Liver (tissue), 9 donors: ENCODE data around the gene PPIE. TPM values are rescaled to one million over a fixed set of nuclear protein-coding genes. Genes with fewer than 3 reads are reported as not detected.
A peak's percentile ranks its signal among the peaks of the same experiment; 100 is the strongest.

ENCODE experiments used
- DNase-seq: peaks from one replicate; pipeline ENCODE4 v3.0.0-alpha.2; 2017; ENCODE audit warnings: low spot score
- H3K27ac ChIP-seq, 2 donors: one replicate each; pipeline ENCODE4 v1.7.0; 2013; ENCODE audit warnings: inconsistent platforms in 2 of 2, low read length in 2 of 2, control low read depth in 1 of 2, low read depth in 1 of 2, mild to moderate bottlenecking in 1 of 2
- H3K27me3 ChIP-seq, 4 donors: one replicate each; pipeline versions ENCODE4 v1.6.1 to v1.7.0; 2013; ENCODE audit warnings: low read length in 3 of 4, inconsistent platforms in 1 of 4, mild to moderate bottlenecking in 1 of 4, moderate library complexity in 1 of 4; ENCODE audit not compliant: control insufficient read depth in 4 of 4, insufficient read depth in 4 of 4
- H3K36me3 ChIP-seq, 4 donors: one replicate each; pipeline versions ENCODE4 v1.6.1 to v1.7.0; 2013; ENCODE audit warnings: low read length in 3 of 4, mild to moderate bottlenecking in 3 of 4, low read depth in 1 of 4, moderate library complexity in 1 of 4; ENCODE audit not compliant: control insufficient read depth in 4 of 4, insufficient read depth in 3 of 4
- H3K4me1 ChIP-seq, 4 donors: one replicate each; pipeline versions ENCODE4 v1.6.1 to v1.7.0; 2013; ENCODE audit warnings: low read length in 3 of 4, mild to moderate bottlenecking in 3 of 4, moderate library complexity in 1 of 4; ENCODE audit not compliant: control insufficient read depth in 4 of 4, insufficient read depth in 4 of 4
- H3K4me3 ChIP-seq, 3 donors: one replicate each; pipeline versions ENCODE4 v1.6.1 to v1.7.0; 2013; ENCODE audit warnings: low read length in 3 of 3, control low read depth in 1 of 3, low read depth in 1 of 3, mild to moderate bottlenecking in 1 of 3
- H3K9ac ChIP-seq, 2 donors: one replicate each; pipeline ENCODE4 v1.7.0; 2013; ENCODE audit warnings: low read length in 2 of 2, mild to moderate bottlenecking in 2 of 2, moderate library complexity in 2 of 2, control low read depth in 1 of 2, low read depth in 1 of 2
- H3K9me3 ChIP-seq, 4 donors: one replicate each; pipeline versions ENCODE4 v1.6.1 to v1.7.0; 2013; ENCODE audit warnings: low read length in 3 of 4; ENCODE audit not compliant: control insufficient read depth in 4 of 4
- EGR1 ChIP-seq, 2 donors: IDR thresholded peaks; 2 replicates each; pipeline ENCODE4 v1.6.1; 2016 to 2018; ENCODE audit warnings: antibody characterized with exemption in 2 of 2, low read depth in 2 of 2
- FOXA1 ChIP-seq: IDR thresholded peaks from 2 replicates; pipeline ENCODE4 v1.6.1; 2016; ENCODE audit warnings: antibody characterized with exemption
- FOXA2 ChIP-seq: IDR thresholded peaks from 2 replicates; pipeline ENCODE4 v1.6.1; 2016; ENCODE audit warnings: antibody characterized with exemption
- GABPA ChIP-seq, 2 donors: IDR thresholded peaks in 1 of 2; conservative IDR thresholded peaks in 1 of 2; 2 replicates each; pipeline ENCODE4 v1.6.1; 2016; ENCODE audit warnings: antibody characterized with exemption in 2 of 2, mild to moderate bottlenecking in 1 of 2, moderate library complexity in 1 of 2
- HNF4A ChIP-seq, 2 donors: conservative IDR thresholded peaks; 2 replicates each; pipeline ENCODE4 v1.6.1; 2016; ENCODE audit warnings: antibody characterized with exemption in 2 of 2, mild to moderate bottlenecking in 2 of 2
- HNF4G ChIP-seq: IDR thresholded peaks from 2 replicates; pipeline ENCODE4 v1.6.1; 2016; ENCODE audit warnings: antibody characterized with exemption
- JUND ChIP-seq, 2 donors: IDR thresholded peaks; 2 replicates each; pipeline ENCODE4 v1.6.1; 2016; ENCODE audit warnings: antibody characterized with exemption in 2 of 2
- NR2F2 ChIP-seq: IDR thresholded peaks from 2 replicates; pipeline ENCODE4 v1.6.1; 2016; ENCODE audit warnings: antibody characterized with exemption
- RAD21 ChIP-seq, 2 donors: IDR thresholded peaks; 2 replicates each; pipeline ENCODE4 v1.6.1; 2016; ENCODE audit warnings: antibody characterized with exemption in 2 of 2, mild to moderate bottlenecking in 2 of 2
- RXRA ChIP-seq, 2 donors: IDR thresholded peaks; 2 replicates each; pipeline ENCODE4 v1.6.1; 2017 to 2018; ENCODE audit warnings: antibody characterized with exemption in 2 of 2, mild to moderate bottlenecking in 1 of 2
- SP1 ChIP-seq: IDR thresholded peaks from 2 replicates; pipeline ENCODE4 v1.6.1; 2018; ENCODE audit warnings: antibody characterized with exemption, mild to moderate bottlenecking
- TAF1 ChIP-seq: conservative IDR thresholded peaks from 2 replicates; pipeline ENCODE4 v1.6.1; 2016; ENCODE audit warnings: antibody characterized with exemption, mild to moderate bottlenecking
- YY1 ChIP-seq: IDR thresholded peaks from 2 replicates; pipeline ENCODE4 v1.6.1; 2016; ENCODE audit warnings: antibody characterized with exemption, mild to moderate bottlenecking
- WGBS: extraction: QIAGEN DNeasy Blood & Tissue Kit; methylation state at CpG from one replicate; pipeline ENCODE4 v1.1.7; 2013; 5-methylcytosine and 5-hydroxymethylcytosine counted together
- polyA plus RNA-seq, 2 donors: library from polyadenylated mRNA; stranded (reverse) in 1 of 2; unstranded in 1 of 2; fragments of 200-250 nt in 1 of 2; fragments of >200 nt in 1 of 2; fragmentation: Nextera tagmentation in 1 of 2; extraction: Ambion mirVana in 1 of 2; gene quantifications; one replicate each; pipeline versions ENCODE4 v1.2.1 to v1.2.3, GENCODE V29; 2013 to 2015
- total RNA-seq, 2 donors: library from RNA; depleted of rRNA; stranded (reverse); fragments of >200 nt; gene quantifications; one replicate each; pipeline ENCODE4 v1.2.3, GENCODE V29; 2014
- TF ChIP-seq, protein P1 (sequence below): IDR thresholded peaks from 2 replicates; pipeline ENCODE4 v1.6.1; 2016; ENCODE audit warnings: antibody characterized with exemption
- TF ChIP-seq, protein P2 (sequence below): IDR thresholded peaks from 2 replicates; pipeline ENCODE4 v1.6.1; 2016; ENCODE audit warnings: antibody characterized with exemption
- TF ChIP-seq, protein P3 (sequence below): IDR thresholded peaks from 2 replicates; pipeline ENCODE4 v1.6.1; 2016; ENCODE audit warnings: antibody characterized with exemption, mild to moderate bottlenecking
- TF ChIP-seq, protein P4 (sequence below): fragments of 150-350 bp; IDR thresholded peaks from 2 replicates; pipeline ENCODE4 v1.5.1; 2017; ENCODE audit warnings: improper control_type of control experiment, low read depth, low read length; ENCODE audit not compliant: missing input control
- TF ChIP-seq, protein P5 (sequence below): IDR thresholded peaks from 2 replicates; pipeline ENCODE4 v1.6.1; 2016; ENCODE audit warnings: antibody characterized with exemption
- donor health status: healthy.
- donor health status: healthy.
- donor health status: healthy.
- donor health status: healthy.
- donor health status: healthy.

PPIE gene
- 10 to 100 TPM; 15.5 to 17.7 TPM for total RNA-seq
- 10 to 100 TPM; 20.8 to 23.6 TPM for polyA plus RNA-seq

DNA sequence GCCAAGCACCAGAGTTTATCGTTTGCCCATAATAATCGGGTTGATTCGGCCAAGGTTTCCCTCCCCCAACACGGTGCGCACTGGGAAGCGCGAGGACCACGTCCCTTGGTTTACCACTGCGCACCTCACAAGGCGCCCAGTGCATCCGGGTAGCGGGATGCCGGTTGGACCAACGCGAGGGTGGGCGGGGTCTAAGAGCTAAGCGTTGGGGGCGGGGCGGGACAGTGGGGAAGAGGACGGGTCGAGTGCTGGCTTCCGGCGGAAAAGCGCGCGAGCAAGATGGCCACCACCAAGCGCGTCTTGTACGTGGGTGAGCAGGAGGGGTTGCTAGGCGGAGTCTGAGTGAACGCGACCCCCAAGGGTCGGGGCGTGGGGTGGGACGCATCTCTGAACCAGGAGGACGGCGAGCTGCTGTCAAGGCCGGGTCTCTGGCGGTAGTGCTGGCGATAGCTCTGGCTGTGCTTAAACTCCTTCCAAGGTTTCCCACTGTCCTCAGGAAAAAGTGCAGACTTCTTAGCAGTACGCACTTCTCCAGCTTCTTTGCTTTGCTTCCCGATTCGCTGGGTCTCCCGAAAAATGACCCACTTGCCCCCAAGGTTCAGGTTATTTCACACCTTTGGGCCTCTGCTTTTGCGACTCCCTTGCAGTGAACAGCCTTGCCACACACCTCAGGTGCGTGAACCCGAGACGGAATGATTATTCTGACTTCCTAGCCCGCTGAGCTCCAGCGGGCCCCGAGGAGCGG is at the start of gene PPIE:
Gene PPIE, plus strand, starts transcription at position 261 of the 745 bp plus-strand sequence. Its CDS starts 19 bp downstream, at position 280.
- peak within 1 kb of the TSS; percentile 44 to 63 for H3K27ac ChIP-seq

DNA sequence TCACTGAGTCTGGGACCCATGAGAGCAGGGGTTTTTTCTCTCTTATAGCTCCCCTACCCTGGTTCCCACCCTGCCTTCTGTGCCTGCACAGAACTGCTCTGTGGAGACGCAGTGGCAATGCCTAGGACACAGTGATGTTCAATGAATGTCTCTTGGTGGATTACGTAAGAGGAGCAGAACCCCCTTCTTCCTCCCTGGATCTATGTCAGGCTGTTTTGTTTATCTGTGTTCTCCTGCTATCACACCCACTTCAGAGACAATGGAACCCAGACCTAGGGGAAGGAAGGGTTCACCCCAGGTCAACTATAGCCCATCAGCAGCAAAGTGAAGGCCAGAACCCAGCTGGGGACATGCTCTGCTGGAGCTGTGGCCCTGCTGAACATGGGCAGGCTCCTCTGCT is 49.5 kb upstream of the PPIE start:
- Histone ChIP-seq H3K27ac (no peak overlapping the region), H3K9me3 (no peaks in the 10 kb centered on the region), H3K27me3 (peaks cover 4 to 14% (median 5%) of the 10 kb centered on the region in 4 donors), H3K9ac (no peak overlapping the region), H3K4me1 (peaks cover 0 to 14% (median 10%) of the 10 kb centered on the region in 4 donors), H3K4me3 (no peak overlapping the region), H3K36me3 (no peaks in the 10 kb centered on the region)
- TF ChIP-seq, protein P1, sequence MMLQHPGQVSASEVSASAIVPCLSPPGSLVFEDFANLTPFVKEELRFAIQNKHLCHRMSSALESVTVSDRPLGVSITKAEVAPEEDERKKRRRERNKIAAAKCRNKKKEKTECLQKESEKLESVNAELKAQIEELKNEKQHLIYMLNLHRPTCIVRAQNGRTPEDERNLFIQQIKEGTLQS, result no peak
- TF ChIP-seq FOXA2 (no peak), FOXA1 (no peak), HNF4G (no peak), RXRA (IDR thresholded peaks at IDR 0.05) (no peak), GABPA (IDR thresholded peaks at IDR 0.05 in 1 of 2, conservative IDR thresholded peaks at IDR 0.05 in 1 of 2) (no peak), NR2F2 (no peak), SP1 (no peak), RAD21 (IDR thresholded peaks at IDR 0.05) (no peak), EGR1 (IDR thresholded peaks at IDR 0.05; ENCODE audit: low read depth in 2 of 2) (no peak), HNF4A (conservative IDR thresholded peaks at IDR 0.05) (no peak), YY1 (no peak), JUND (IDR thresholded peaks at IDR 0.05) (no peak), TAF1 (no peak)
- TF ChIP-seq, protein P2, sequence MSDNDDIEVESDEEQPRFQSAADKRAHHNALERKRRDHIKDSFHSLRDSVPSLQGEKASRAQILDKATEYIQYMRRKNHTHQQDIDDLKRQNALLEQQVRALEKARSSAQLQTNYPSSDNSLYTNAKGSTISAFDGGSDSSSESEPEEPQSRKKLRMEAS, result no peak
- TF ChIP-seq, protein P3, sequence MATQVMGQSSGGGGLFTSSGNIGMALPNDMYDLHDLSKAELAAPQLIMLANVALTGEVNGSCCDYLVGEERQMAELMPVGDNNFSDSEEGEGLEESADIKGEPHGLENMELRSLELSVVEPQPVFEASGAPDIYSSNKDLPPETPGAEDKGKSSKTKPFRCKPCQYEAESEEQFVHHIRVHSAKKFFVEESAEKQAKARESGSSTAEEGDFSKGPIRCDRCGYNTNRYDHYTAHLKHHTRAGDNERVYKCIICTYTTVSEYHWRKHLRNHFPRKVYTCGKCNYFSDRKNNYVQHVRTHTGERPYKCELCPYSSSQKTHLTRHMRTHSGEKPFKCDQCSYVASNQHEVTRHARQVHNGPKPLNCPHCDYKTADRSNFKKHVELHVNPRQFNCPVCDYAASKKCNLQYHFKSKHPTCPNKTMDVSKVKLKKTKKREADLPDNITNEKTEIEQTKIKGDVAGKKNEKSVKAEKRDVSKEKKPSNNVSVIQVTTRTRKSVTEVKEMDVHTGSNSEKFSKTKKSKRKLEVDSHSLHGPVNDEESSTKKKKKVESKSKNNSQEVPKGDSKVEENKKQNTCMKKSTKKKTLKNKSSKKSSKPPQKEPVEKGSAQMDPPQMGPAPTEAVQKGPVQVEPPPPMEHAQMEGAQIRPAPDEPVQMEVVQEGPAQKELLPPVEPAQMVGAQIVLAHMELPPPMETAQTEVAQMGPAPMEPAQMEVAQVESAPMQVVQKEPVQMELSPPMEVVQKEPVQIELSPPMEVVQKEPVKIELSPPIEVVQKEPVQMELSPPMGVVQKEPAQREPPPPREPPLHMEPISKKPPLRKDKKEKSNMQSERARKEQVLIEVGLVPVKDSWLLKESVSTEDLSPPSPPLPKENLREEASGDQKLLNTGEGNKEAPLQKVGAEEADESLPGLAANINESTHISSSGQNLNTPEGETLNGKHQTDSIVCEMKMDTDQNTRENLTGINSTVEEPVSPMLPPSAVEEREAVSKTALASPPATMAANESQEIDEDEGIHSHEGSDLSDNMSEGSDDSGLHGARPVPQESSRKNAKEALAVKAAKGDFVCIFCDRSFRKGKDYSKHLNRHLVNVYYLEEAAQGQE, result no peak
- TF ChIP-seq, protein P4, sequence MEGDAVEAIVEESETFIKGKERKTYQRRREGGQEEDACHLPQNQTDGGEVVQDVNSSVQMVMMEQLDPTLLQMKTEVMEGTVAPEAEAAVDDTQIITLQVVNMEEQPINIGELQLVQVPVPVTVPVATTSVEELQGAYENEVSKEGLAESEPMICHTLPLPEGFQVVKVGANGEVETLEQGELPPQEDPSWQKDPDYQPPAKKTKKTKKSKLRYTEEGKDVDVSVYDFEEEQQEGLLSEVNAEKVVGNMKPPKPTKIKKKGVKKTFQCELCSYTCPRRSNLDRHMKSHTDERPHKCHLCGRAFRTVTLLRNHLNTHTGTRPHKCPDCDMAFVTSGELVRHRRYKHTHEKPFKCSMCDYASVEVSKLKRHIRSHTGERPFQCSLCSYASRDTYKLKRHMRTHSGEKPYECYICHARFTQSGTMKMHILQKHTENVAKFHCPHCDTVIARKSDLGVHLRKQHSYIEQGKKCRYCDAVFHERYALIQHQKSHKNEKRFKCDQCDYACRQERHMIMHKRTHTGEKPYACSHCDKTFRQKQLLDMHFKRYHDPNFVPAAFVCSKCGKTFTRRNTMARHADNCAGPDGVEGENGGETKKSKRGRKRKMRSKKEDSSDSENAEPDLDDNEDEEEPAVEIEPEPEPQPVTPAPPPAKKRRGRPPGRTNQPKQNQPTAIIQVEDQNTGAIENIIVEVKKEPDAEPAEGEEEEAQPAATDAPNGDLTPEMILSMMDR, result no peak
- TF ChIP-seq, protein P5, sequence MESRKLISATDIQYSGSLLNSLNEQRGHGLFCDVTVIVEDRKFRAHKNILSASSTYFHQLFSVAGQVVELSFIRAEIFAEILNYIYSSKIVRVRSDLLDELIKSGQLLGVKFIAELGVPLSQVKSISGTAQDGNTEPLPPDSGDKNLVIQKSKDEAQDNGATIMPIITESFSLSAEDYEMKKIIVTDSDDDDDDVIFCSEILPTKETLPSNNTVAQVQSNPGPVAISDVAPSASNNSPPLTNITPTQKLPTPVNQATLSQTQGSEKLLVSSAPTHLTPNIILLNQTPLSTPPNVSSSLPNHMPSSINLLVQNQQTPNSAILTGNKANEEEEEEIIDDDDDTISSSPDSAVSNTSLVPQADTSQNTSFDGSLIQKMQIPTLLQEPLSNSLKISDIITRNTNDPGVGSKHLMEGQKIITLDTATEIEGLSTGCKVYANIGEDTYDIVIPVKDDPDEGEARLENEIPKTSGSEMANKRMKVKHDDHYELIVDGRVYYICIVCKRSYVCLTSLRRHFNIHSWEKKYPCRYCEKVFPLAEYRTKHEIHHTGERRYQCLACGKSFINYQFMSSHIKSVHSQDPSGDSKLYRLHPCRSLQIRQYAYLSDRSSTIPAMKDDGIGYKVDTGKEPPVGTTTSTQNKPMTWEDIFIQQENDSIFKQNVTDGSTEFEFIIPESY, result no peak
- WGBS, result 72% methylated on average over 2 of the region's 2 CpGs
- DNase-seq, result no peak

More for the DNA sequence above, at the start of gene PPIE:
- Histone ChIP-seq H3K27me3 (no peaks in the 10 kb centered on the region), H3K9me3 (no peaks in the 10 kb centered on the region), H3K36me3 (peaks cover 3 to 25% (median 19%) of the 10 kb centered on the region in 4 donors), H3K4me1 (peaks cover 4 to 16% (median 14%) of the 10 kb centered on the region in 4 donors), H3K4me3 (peak within 1 kb of the TSS; percentile 83 to 99 (median 97)), H3K9ac (peak within 1 kb of the TSS; percentile 78 to 88)
- DNase-seq, result peak; percentile 91
- under 1% methylated on average over 52 of the region's 52 CpGs for WGBS
- TF ChIP-seq SP1 (peak; percentile 16), GABPA (IDR thresholded peaks at IDR 0.05 in 1 of 2, conservative IDR thresholded peaks at IDR 0.05 in 1 of 2) (peak; percentile 72 to 89), YY1 (peak; percentile 97), JUND (IDR thresholded peaks at IDR 0.05) (no peak), RXRA (IDR thresholded peaks at IDR 0.05) (no peak), HNF4G (no peak)
- TF ChIP-seq, protein P1, result no peak
